Upper lobe of right lung (tissue), 1 donor: Measurements from ENCODE around the gene DCAF6. TPM values are rescaled to one million over a fixed set of nuclear protein-coding genes. Genes with fewer than 3 reads are reported as not detected.

Source experiments
- ATAC-seq: fragments of 200-7000 bp; cut with Tn5 transposase; one replicate; pipeline ENCODE4 v1.9.1; 2020; ENCODE audit warnings: mild to moderate bottlenecking, moderate library complexity
- DNase-seq: peaks from one replicate; pipeline ENCODE4 v3.0.0-alpha.2; 2020
- H3K27ac ChIP-seq: fragments of 200-600 bp; one replicate; pipeline ENCODE4 v1.8.0; 2022
- H3K27me3 ChIP-seq: fragments of 200-600 bp; one replicate; pipeline ENCODE4 v1.8.0; 2022; ENCODE audit warnings: mild to moderate bottlenecking
- H3K36me3 ChIP-seq: fragments of 200-600 bp; one replicate; pipeline ENCODE4 v1.8.0; 2022
- H3K4me1 ChIP-seq: fragments of 200-600 bp; one replicate; pipeline ENCODE4 v1.8.0; 2022
- H3K4me3 ChIP-seq: fragments of 200-600 bp; one replicate; pipeline ENCODE4 v1.8.0; 2022; ENCODE audit warnings: mild to moderate bottlenecking
- H3K9me3 ChIP-seq: fragments of 200-600 bp; one replicate; pipeline ENCODE4 v1.8.0; 2022
- intact Hi-C: fragments of 100-400 bp; cut with DNase I; formaldehyde crosslinking; loops from one replicate; pipeline ENCODE4 v1.11.0; 2022
- total RNA-seq: library from RNA; stranded (reverse); fragmentation: NEBNext Ultra II Directional; extraction: Animal tissue kit (Norgen Biotek cat#: 25700); gene quantifications from one replicate; pipeline ENCODE4 v1.2.1, GENCODE V29; 2021
- TF ChIP-seq, protein P1 (sequence below): fragments of 200-600 bp; IDR thresholded peaks from one replicate; pipeline ENCODE4 v1.8.0; 2022; ENCODE audit warnings: antibody characterized with exemption
- donor health status: DM: no; HTN: yes; CAD: no; lungs with severe emphysema.

Gene DCAF6
- total RNA-seq, 1 donor from 2014 or later = 49.9 TPM

DNA sequence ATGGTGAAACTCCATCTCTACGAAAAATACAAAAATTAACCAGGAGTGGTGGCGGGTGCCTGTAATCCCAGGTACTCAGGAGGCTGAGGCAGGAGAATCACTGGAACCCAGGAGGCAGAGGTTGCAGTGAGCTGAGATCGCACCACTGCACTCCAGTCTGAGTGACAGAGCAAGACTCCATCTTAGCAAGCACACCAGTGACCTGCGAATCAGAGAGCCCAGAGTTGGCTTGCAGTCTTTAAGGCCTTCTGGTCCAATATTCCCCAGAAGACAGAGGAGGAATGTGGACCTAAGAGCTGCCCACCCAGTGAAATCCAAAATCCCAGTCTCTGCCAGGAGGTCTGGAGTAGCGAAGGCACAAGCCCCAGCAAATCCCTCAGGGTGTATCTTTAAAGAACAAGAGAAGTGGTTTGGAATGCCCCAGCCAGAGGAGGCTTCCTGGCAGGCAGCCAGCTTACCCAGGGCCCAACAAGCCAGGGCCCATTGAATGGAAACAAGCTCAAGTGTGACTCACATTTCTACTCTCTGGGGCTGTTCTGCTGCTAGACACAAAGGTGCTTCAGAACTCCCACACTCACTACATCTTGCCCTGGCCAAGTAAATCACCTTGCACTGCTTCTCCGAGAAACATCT is 176.3 kb downstream of the DCAF6 start:
- Histone ChIP-seq H3K27ac (no peak overlapping the region), H3K36me3 (no peaks in the 10 kb centered on the region), H3K9me3 (no peaks in the 10 kb centered on the region), H3K4me1 (no peaks in the 10 kb centered on the region), H3K4me3 (no peak overlapping the region), H3K27me3 (no peaks in the 10 kb centered on the region)
- DNase-seq (no peak), ATAC-seq (peak; percentile 44)
- TF ChIP-seq, protein P1, sequence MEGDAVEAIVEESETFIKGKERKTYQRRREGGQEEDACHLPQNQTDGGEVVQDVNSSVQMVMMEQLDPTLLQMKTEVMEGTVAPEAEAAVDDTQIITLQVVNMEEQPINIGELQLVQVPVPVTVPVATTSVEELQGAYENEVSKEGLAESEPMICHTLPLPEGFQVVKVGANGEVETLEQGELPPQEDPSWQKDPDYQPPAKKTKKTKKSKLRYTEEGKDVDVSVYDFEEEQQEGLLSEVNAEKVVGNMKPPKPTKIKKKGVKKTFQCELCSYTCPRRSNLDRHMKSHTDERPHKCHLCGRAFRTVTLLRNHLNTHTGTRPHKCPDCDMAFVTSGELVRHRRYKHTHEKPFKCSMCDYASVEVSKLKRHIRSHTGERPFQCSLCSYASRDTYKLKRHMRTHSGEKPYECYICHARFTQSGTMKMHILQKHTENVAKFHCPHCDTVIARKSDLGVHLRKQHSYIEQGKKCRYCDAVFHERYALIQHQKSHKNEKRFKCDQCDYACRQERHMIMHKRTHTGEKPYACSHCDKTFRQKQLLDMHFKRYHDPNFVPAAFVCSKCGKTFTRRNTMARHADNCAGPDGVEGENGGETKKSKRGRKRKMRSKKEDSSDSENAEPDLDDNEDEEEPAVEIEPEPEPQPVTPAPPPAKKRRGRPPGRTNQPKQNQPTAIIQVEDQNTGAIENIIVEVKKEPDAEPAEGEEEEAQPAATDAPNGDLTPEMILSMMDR = no peak
- intact Hi-C loops = no loop called here

DNA sequence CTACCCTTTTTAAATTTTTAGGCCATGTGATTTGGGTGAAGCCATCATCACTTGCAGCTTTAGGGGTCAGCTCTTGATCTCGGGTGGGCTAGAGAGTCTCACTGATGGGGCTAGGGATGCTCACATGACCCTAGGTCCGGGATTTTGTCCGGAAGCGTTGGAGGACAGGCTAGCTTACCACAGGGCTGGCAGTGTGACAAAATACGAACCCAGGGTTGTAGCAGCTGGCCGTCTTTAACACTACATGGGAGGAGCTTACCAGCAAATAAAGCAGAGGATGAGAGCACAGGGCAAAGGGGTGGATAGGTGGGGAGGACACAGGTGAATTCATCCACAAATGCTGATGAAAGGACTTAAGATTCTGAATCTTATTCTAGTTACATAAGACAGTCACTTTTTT is 178.4 kb downstream of the DCAF6 start:
- Histone ChIP-seq H3K27ac (no peak overlapping the region), H3K9me3 (no peaks in the 10 kb centered on the region)
- no peak for ATAC-seq

DNA sequence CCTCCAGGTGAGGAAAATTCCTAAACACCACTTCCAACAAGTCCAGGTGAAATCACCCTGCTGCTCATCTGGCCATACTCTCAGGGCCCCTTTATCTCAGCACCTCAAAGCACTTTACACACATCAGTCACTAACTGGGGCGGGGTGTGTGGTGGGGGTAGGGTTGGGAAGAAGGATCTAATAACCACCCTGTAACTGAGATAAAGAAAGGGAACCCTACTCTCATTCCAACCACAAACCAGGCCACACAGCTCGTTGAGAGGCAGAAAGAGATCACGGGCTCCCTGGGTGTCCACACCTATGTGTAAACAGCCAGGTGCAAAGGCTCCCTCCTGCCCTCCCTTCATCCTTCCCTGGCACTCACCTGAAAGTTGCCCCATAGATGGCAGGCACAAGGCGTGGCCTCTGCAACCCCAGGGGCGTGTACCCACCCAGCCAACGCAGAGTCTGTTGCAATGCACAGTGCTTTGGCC is 179.9 kb downstream of the DCAF6 start:
- H3K4me1 ChIP-seq = no peaks in the 10 kb centered on the region
- intact Hi-C loops = no loop called here
- no peaks in the 10 kb centered on the region for H3K27me3 ChIP-seq
- no peaks in the 10 kb centered on the region for H3K9me3 ChIP-seq
- DNase-seq (peak; percentile 72), ATAC-seq (peak; percentile 93)
- TF ChIP-seq, protein P1 = no peak
- H3K27ac ChIP-seq = no peak overlapping the region
- H3K4me3 ChIP-seq = no peak overlapping the region
- H3K36me3 ChIP-seq = no peaks in the 10 kb centered on the region

More for the DNA sequence above, 178.4 kb downstream of the DCAF6 start:
- TF ChIP-seq, protein P1 = no peak
- intact Hi-C loops = no loop called here
- DNase-seq = no peak
- H3K36me3 ChIP-seq = no peaks in the 10 kb centered on the region
- no peak overlapping the region for H3K4me3 ChIP-seq
- no peaks in the 10 kb centered on the region for H3K27me3 ChIP-seq
- no peaks in the 10 kb centered on the region for H3K4me1 ChIP-seq

DNA sequence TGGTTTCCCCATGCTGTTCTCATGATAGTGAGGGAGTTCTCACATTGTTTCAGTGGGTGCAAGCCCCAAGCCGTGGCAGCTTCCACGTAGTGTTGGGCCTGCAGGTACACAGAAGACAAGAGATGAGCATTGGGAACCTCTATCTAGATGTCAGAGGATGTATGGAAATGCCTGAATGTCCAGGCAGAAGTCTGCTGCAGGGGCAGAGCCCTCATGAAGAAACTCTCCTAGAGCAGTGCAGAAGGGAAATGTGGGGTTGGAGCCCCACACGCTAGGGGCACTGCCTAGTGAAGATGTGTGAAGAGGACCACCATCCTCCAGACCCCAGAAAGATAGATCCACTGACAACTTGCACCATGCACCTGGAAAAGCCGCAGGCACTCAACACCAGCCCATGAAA is 183.3 kb downstream of the DCAF6 start:
- H3K27ac ChIP-seq = no peak overlapping the region
- intact Hi-C loops = no loop called here
- H3K27me3 ChIP-seq = no peaks in the 10 kb centered on the region
- H3K9me3 ChIP-seq = no peaks in the 10 kb centered on the region
- H3K36me3 ChIP-seq = no peaks in the 10 kb centered on the region
- ATAC-seq = no peak
- no peaks in the 10 kb centered on the region for H3K4me1 ChIP-seq
- TF ChIP-seq, protein P1 = no peak
- no peak for DNase-seq
- H3K4me3 ChIP-seq = no peak overlapping the region

DNA sequence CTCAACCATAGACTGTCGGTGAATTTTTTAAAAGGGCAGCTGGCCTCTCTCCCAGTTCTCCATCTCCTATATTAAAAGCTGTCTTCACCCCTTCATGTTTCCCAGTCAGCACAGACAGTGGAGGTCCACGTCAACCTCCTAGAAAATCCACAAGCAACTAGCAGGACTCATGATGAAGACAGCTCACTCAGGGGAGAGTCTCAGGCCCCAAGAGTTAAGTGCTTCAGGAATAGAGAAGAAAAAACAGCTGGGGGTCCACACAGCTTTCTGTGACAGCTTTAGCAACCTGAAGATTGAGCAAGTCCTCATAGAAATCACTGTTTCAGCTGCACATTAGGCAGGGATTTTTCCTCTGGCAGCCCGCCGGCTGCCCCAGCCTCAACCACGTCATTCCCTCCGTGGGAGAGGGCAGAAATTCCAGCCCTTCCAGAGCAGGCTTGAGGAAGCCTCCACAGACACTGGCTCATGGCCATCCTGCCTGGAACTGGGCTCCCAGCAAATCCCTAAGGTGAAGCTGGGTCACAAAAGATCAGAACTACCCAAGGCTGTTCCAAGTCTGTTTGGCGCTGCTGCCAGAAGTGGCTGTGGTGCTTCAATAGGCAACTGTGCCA is 185.0 kb downstream of the DCAF6 start:
- TF ChIP-seq, protein P1 = no peak
- H3K36me3 ChIP-seq = no peaks in the 10 kb centered on the region
- no peaks in the 10 kb centered on the region for H3K9me3 ChIP-seq
- H3K27me3 ChIP-seq = no peaks in the 10 kb centered on the region
- peak; percentile 46 for ATAC-seq
- H3K4me1 ChIP-seq = no peaks in the 10 kb centered on the region
- no peak overlapping the region for H3K4me3 ChIP-seq
- no peak overlapping the region for H3K27ac ChIP-seq
- intact Hi-C loops = no loop called here
- peak; percentile 66 for DNase-seq
